Astrocyte of the hippocampus (primary cell): Measurements from ENCODE around the gene RIPOR3.
"Not testable (repeated sequence)": the region's sequence is repeated elsewhere in the genome, so short reads cannot be mapped to it uniquely, and the experiment has no call there.

ENCODE experiments used
- DNase-seq: peaks from one replicate; pipeline ENCODE4 v3.0.0; 2011; ENCODE audit warnings: low read depth, low spot score

Gene RIPOR3

GRCh38 chr20:50659975-50660670 lies 31.2 kb downstream of the RIPOR3 start:
- DNase-seq, result no peak

- no peak for DNase-seq
These were observed 32.5 kb downstream of the RIPOR3 start for GRCh38 chr20:50658804-50659380.

- DNase-seq, result peak; percentile 69
These were observed 35.9 kb downstream of the RIPOR3 start for GRCh38 chr20:50655311-50655880.

- DNase-seq, result peak; percentile 51
These were observed 36.4 kb downstream of the RIPOR3 start for GRCh38 chr20:50654904-50655303.

GRCh38 chr20:50652702-50653294 lies 38.5 kb downstream of the RIPOR3 start:
- DNase-seq, result no peak

GRCh38 chr20:50651676-50652075 lies 39.7 kb downstream of the RIPOR3 start:
- DNase-seq, result no peak

- no peak for DNase-seq
These were observed 41.8 kb downstream of the RIPOR3 start for GRCh38 chr20:50649590-50649989.

GRCh38 chr20:50648651-50649050 lies 42.7 kb downstream of the RIPOR3 start:
- DNase-seq, result no peak

GRCh38 chr20:50646483-50646996 lies 44.8 kb downstream of the RIPOR3 start:
- no peak for DNase-seq

GRCh38 chr20:50645253-50646068 lies 45.9 kb downstream of the RIPOR3 start:
- peak; percentile 98 for DNase-seq

- peak; percentile 26 for DNase-seq
These were observed 49.0 kb downstream of the RIPOR3 start for GRCh38 chr20:50642288-50642803.

- DNase-seq, result not testable (repeated sequence)
These were observed 49.6 kb downstream of the RIPOR3 start for GRCh38 chr20:50641625-50642287.

- not testable (repeated sequence) for DNase-seq
These were observed 51.2 kb downstream of the RIPOR3 start for GRCh38 chr20:50639971-50640711.

- peak; percentile 91 for DNase-seq
These were observed 53.1 kb downstream of the RIPOR3 start for GRCh38 chr20:50638015-50638847.

GRCh38 chr20:50636601-50637540 lies 54.5 kb downstream of the RIPOR3 start:
- DNase-seq, result peak; percentile 52

- peak; percentile 80 for DNase-seq
These were observed 55.4 kb downstream of the RIPOR3 start for GRCh38 chr20:50635676-50636600.

- no peak for DNase-seq
These were observed 56.3 kb downstream of the RIPOR3 start for GRCh38 chr20:50635014-50635557.
